HG02623 (cell line): ENCODE results near the gene ADD2.

ENCODE experiments used
- ATAC-seq: cut with Tn5 transposase; IDR thresholded peaks from one replicate; pipeline ENCODE4 v1.9.1; 2021; ENCODE audit warnings: moderate library complexity; ENCODE audit not compliant: unreplicated experiment

The ADD2 gene

GRCh38 chr2:70785137-70785911 is 17.3 kb upstream of the ADD2 start:
- no peak for ATAC-seq

- ATAC-seq: no peak
Measured at GRCh38 chr2:70784320-70784719, 16.3 kb upstream of the ADD2 start.

- ATAC-seq: no peak
Measured at GRCh38 chr2:70779911-70780545, 12.0 kb upstream of the ADD2 start.

GRCh38 chr2:70779491-70779890 is 11.5 kb upstream of the ADD2 start:
- ATAC-seq: no peak

GRCh38 chr2:70778676-70779075 is 10.7 kb upstream of the ADD2 start:
- no peak for ATAC-seq

GRCh38 chr2:70777450-70777849 is 9.4 kb upstream of the ADD2 start:
- no peak for ATAC-seq

GRCh38 chr2:70776266-70776665 is 8.3 kb upstream of the ADD2 start:
- ATAC-seq: no peak

GRCh38 chr2:70775141-70775540 is 7.1 kb upstream of the ADD2 start:
- ATAC-seq: no peak

- ATAC-seq: no peak
Measured at GRCh38 chr2:70772486-70773155, 4.6 kb upstream of the ADD2 start.

- ATAC-seq: peak; percentile 56
Measured at GRCh38 chr2:70771446-70771845, 3.4 kb upstream of the ADD2 start.

- ATAC-seq: no peak
Measured at GRCh38 chr2:70769450-70769849, 1.4 kb upstream of the ADD2 start.

GRCh38 chr2:70768590-70769085 is 638 bp upstream of the ADD2 start:
- no peak for ATAC-seq

- no peak for ATAC-seq
Measured at GRCh38 chr2:70767079-70767698, 811 bp downstream of the ADD2 start.

GRCh38 chr2:70766357-70767078 is 1.5 kb downstream of the ADD2 start:
- ATAC-seq: no peak

- no peak for ATAC-seq
Measured at GRCh38 chr2:70765507-70765906, 2.5 kb downstream of the ADD2 start.

GRCh38 chr2:70759446-70759845 is 8.6 kb downstream of the ADD2 start:
- no peak for ATAC-seq

GRCh38 chr2:70757966-70758365 is 10.0 kb downstream of the ADD2 start:
- ATAC-seq: no peak

- ATAC-seq: no peak
Measured at GRCh38 chr2:70757360-70757759, 10.6 kb downstream of the ADD2 start.

- ATAC-seq: no peak
Measured at GRCh38 chr2:70756128-70756527, 11.9 kb downstream of the ADD2 start.

- ATAC-seq: no peak
Measured at GRCh38 chr2:70753902-70754301, 14.1 kb downstream of the ADD2 start.

GRCh38 chr2:70753031-70753430 is 15.0 kb downstream of the ADD2 start:
- ATAC-seq: no peak
